Measurements from ENCODE around the gene PEX11G.

The PEX11G gene

GRCh38 chr19:7488736-7489353 is at the start of gene PEX11G:
Gene PEX11G (minus strand): TSS chr19:7489035. CDS start chr19:7489010, 25 bp downstream.
- H3K4me3 ChIP-seq (ENCODE audit: low read depth, low read length): peak within 1 kb of the TSS; percentile 54
- TF ChIP-seq MYC (IDR thresholded peaks at IDR 0.05; ENCODE audit: low read depth, low read length) (no peak), MAX (IDR thresholded peaks at IDR 0.05; ENCODE audit: low read depth, low read length) (no peak), CTCF (IDR thresholded peaks at IDR 0.05; ENCODE audit: low read depth, low read length) (no peak), POLR2A (IDR thresholded peaks at IDR 0.05; ENCODE audit: extremely low read depth, insufficient read length) (no peak)
- peak; percentile 77 for DNase-seq (ENCODE audit: low read depth)

GRCh38 chr19:7535998-7536695 is 47.3 kb upstream of the PEX11G start:
- TF ChIP-seq MYC (IDR thresholded peaks at IDR 0.05; ENCODE audit: low read depth, low read length): no peak
- TF ChIP-seq MAX (IDR thresholded peaks at IDR 0.05; ENCODE audit: low read depth, low read length): no peak
- no peak for TF ChIP-seq POLR2A (IDR thresholded peaks at IDR 0.05; ENCODE audit: extremely low read depth, insufficient read length)
- TF ChIP-seq CTCF (IDR thresholded peaks at IDR 0.05; ENCODE audit: low read depth, low read length): no peak

GRCh38 chr19:7535047-7535997 is 46.5 kb upstream of the PEX11G start, which contains the start of gene PNPLA6:
Gene PNPLA6 (plus strand): TSS chr19:7535717. CDS start chr19:7535789, 72 bp downstream.
- no peak for TF ChIP-seq CTCF (IDR thresholded peaks at IDR 0.05; ENCODE audit: low read depth, low read length)
- TF ChIP-seq MAX (IDR thresholded peaks at IDR 0.05; ENCODE audit: low read depth, low read length): peak; percentile 67
- TF ChIP-seq MYC (IDR thresholded peaks at IDR 0.05; ENCODE audit: low read depth, low read length): peak; percentile 75; the same call in 1 of the 2 replicates
- H3K4me3 ChIP-seq (ENCODE audit: low read depth, low read length): peak within 1 kb of the TSS; percentile 75
- DNase-seq (ENCODE audit: low read depth): peak; percentile 93

More at GRCh38 chr19:7535998-7536695, 47.3 kb upstream of the PEX11G start:
- no peak for DNase-seq (ENCODE audit: low read depth)
- H3K4me3 ChIP-seq (ENCODE audit: low read depth, low read length): peak overlapping the region; percentile 75

- TF ChIP-seq MYC (IDR thresholded peaks at IDR 0.05; ENCODE audit: low read depth, low read length) (no peak), CTCF (IDR thresholded peaks at IDR 0.05; ENCODE audit: low read depth, low read length) (no peak), MAX (IDR thresholded peaks at IDR 0.05; ENCODE audit: low read depth, low read length) (no peak), POLR2A (IDR thresholded peaks at IDR 0.05; ENCODE audit: extremely low read depth, insufficient read length) (no peak)
- peak overlapping the region; percentile 75 for H3K4me3 ChIP-seq (ENCODE audit: low read depth, low read length)
- peak; percentile 51 for DNase-seq (ENCODE audit: low read depth)
These were observed 45.8 kb upstream of the PEX11G start for GRCh38 chr19:7534531-7535046.

GRCh38 chr19:7533925-7534480 is 45.2 kb upstream of the PEX11G start:
- peak; percentile 91 for DNase-seq (ENCODE audit: low read depth)
- H3K4me3 ChIP-seq (ENCODE audit: low read depth, low read length): peak overlapping the region; percentile 75
- TF ChIP-seq MYC (IDR thresholded peaks at IDR 0.05; ENCODE audit: low read depth, low read length): peak; percentile 22; the same call in 1 of the 2 replicates
- TF ChIP-seq POLR2A (IDR thresholded peaks at IDR 0.05; ENCODE audit: extremely low read depth, insufficient read length): no peak
- peak; percentile 60 for TF ChIP-seq MAX (IDR thresholded peaks at IDR 0.05; ENCODE audit: low read depth, low read length)
